Sigmoid colon (tissue), 7 donors: Measurements from ENCODE around the gene AASS. TPM values are rescaled to one million over a fixed set of nuclear protein-coding genes. Genes with fewer than 3 reads are reported as not detected.

Experiments
- DNase-seq: peaks from one replicate; pipeline ENCODE4 v3.0.0-alpha.2; 2019
- H3K27ac ChIP-seq, 4 donors: fragments of 200-600 bp; sonication (generic); one replicate each; pipeline ENCODE4 v1.5.1; 2016 to 2019; ENCODE audit warnings: mild to moderate bottlenecking in 1 of 4
- H3K27me3 ChIP-seq, 3 donors: fragments of 200-600 bp; sonication (generic); one replicate each; pipeline ENCODE4 v1.5.1; 2019; ENCODE audit warnings: mild to moderate bottlenecking in 1 of 3
- H3K36me3 ChIP-seq, 4 donors: fragments of 200-600 bp; sonication (generic); one replicate each; pipeline ENCODE4 v1.5.1; 2016 to 2019
- H3K4me1 ChIP-seq, 4 donors: fragments of 200-600 bp; sonication (generic); one replicate each; pipeline ENCODE4 v1.5.1; 2017 to 2019
- H3K4me3 ChIP-seq, 4 donors: fragments of 200-600 bp; sonication (generic); one replicate each; pipeline ENCODE4 v1.5.1; 2017 to 2019; ENCODE audit warnings: mild to moderate bottlenecking in 2 of 4, moderate library complexity in 1 of 4
- H3K9me3 ChIP-seq, 4 donors: fragments of 200-600 bp in 3 of 4; sonication (generic) in 3 of 4; one replicate each; pipeline versions ENCODE4 v1.5.1 to v1.6.1; 2013 to 2019
- EP300 ChIP-seq, 4 donors: sonication (generic); formaldehyde crosslinking; IDR thresholded peaks; one replicate each; pipeline ENCODE4 v1.6.1; 2017; ENCODE audit warnings: antibody characterized with exemption in 4 of 4
- POLR2A ChIP-seq, 2 donors: fragments of 450-650 bp; IDR thresholded peaks; one replicate each; pipeline ENCODE4 v1.6.1; 2016; ENCODE audit warnings: antibody characterized with exemption in 2 of 2, mild to moderate bottlenecking in 2 of 2, moderate library complexity in 2 of 2
- POLR2AphosphoS5 ChIP-seq, 4 donors: sonication (generic); formaldehyde crosslinking; IDR thresholded peaks; one replicate each; pipeline ENCODE4 v1.6.1; 2017; ENCODE audit warnings: antibody characterized with exemption in 4 of 4
- WGBS, 2 donors: extraction: QIAGEN DNeasy Blood & Tissue Kit; methylation state at CpG; one replicate each; pipeline ENCODE4 v1.1.7; 2013; 5-methylcytosine and 5-hydroxymethylcytosine counted together
- intact Hi-C: fragments of 100-400 bp; cut with DNase I; formaldehyde crosslinking; loops from one replicate; pipeline ENCODE4 v1.15.1; 2023
- polyA plus RNA-seq, 3 donors: library from polyadenylated mRNA; stranded (reverse); fragments of 200-250 nt; gene quantifications; one replicate each; pipeline ENCODE4 v1.2.3, GENCODE V29; 2013
- total RNA-seq, 4 donors: library from RNA; depleted of rRNA; stranded (reverse); fragments of >200 nt; gene quantifications; one replicate each; pipeline ENCODE4 v1.1.0, GENCODE V29; 2016
- TF ChIP-seq, protein P1 (sequence below), 4 experiments: fragments of 450-650 bp in 3 of 4; fragments of 200-600 bp in 1 of 4; IDR thresholded peaks; one replicate each; pipeline ENCODE4 v1.5.1; 2016 to 2019; ENCODE audit warnings: antibody characterized with exemption in 4 of 4, mild to moderate bottlenecking in 3 of 4, moderate library complexity in 2 of 4
- donor health status: healthy with polysubstance abuse.
- donor health status: Bipolar disorder and iron deficiency.
- donor health status: healthy.

The AASS gene
- total and polyA plus RNA-seq, 7 donors = 0.92 to 40.0 (median 24.3) TPM

DNA sequence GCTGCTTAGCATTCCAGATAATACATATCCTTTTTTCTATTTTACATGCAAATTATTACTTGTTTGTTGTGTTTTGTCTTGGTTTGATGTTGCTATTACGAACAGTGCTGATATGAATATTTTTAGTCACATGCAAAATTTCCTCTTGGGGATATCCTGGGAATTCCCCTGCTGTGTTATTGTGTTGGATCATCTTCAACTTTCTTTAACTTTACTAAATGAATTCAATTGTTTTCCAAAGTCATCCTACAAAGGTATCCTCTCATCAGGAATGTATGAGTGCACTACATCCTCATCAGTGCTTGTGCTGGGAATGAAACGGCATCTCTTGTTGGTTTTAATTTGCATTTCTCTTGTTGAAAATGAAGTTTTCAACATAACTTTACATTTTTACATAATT lies 87.1 kb downstream of the AASS start:
- no peaks in the 10 kb centered on the region for H3K36me3 ChIP-seq
- WGBS, 2 donors = 71 to 74% methylated on average over 2 of the region's 2 CpGs
- intact Hi-C loops = no loop called here
- no peaks in the 10 kb centered on the region for H3K9me3 ChIP-seq
- TF ChIP-seq POLR2A (IDR thresholded peaks at IDR 0.05) (no peak), EP300 (IDR thresholded peaks at IDR 0.05) (no peak), POLR2AphosphoS5 (IDR thresholded peaks at IDR 0.05) (no peak)
- TF ChIP-seq, protein P1, sequence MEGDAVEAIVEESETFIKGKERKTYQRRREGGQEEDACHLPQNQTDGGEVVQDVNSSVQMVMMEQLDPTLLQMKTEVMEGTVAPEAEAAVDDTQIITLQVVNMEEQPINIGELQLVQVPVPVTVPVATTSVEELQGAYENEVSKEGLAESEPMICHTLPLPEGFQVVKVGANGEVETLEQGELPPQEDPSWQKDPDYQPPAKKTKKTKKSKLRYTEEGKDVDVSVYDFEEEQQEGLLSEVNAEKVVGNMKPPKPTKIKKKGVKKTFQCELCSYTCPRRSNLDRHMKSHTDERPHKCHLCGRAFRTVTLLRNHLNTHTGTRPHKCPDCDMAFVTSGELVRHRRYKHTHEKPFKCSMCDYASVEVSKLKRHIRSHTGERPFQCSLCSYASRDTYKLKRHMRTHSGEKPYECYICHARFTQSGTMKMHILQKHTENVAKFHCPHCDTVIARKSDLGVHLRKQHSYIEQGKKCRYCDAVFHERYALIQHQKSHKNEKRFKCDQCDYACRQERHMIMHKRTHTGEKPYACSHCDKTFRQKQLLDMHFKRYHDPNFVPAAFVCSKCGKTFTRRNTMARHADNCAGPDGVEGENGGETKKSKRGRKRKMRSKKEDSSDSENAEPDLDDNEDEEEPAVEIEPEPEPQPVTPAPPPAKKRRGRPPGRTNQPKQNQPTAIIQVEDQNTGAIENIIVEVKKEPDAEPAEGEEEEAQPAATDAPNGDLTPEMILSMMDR (IDR thresholded peaks at IDR 0.05) = no peak
- DNase-seq = no peak
- no peaks in the 10 kb centered on the region for H3K4me1 ChIP-seq
- H3K4me3 ChIP-seq = no peak overlapping the region
- H3K27ac ChIP-seq = no peak overlapping the region
- no peaks in the 10 kb centered on the region for H3K27me3 ChIP-seq

GRCh38 chr7:122055073-122055472 lies 89.0 kb downstream of the AASS start:
- no peaks in the 10 kb centered on the region for H3K9me3 ChIP-seq
- no peak for DNase-seq
- TF ChIP-seq POLR2AphosphoS5 (IDR thresholded peaks at IDR 0.05) (no peak), EP300 (IDR thresholded peaks at IDR 0.05) (no peak)
- H3K4me3 ChIP-seq = no peak overlapping the region
- intact Hi-C loops = no loop called here
- H3K4me1 ChIP-seq = no peaks in the 10 kb centered on the region
- no peak overlapping the region for H3K27ac ChIP-seq
- H3K27me3 ChIP-seq = no peaks in the 10 kb centered on the region
- WGBS, 2 donors = 15 to 48% methylated on average over 1 of the region's 1 CpG
- H3K36me3 ChIP-seq = no peaks in the 10 kb centered on the region

GRCh38 chr7:122054393-122054792 lies 89.7 kb downstream of the AASS start:
- Histone ChIP-seq H3K4me1 (no peaks in the 10 kb centered on the region), H3K36me3 (no peaks in the 10 kb centered on the region), H3K4me3 (no peak overlapping the region), H3K9me3 (no peaks in the 10 kb centered on the region), H3K27me3 (no peaks in the 10 kb centered on the region), H3K27ac (no peak overlapping the region)
- WGBS, 2 donors = 25 to 70% methylated on average over 1 of the region's 1 CpG
- intact Hi-C loops = no loop called here
- no peak for TF ChIP-seq EP300 (IDR thresholded peaks at IDR 0.05)
- TF ChIP-seq, protein P1 (IDR thresholded peaks at IDR 0.05) = no peak
- no peak for DNase-seq

DNA sequence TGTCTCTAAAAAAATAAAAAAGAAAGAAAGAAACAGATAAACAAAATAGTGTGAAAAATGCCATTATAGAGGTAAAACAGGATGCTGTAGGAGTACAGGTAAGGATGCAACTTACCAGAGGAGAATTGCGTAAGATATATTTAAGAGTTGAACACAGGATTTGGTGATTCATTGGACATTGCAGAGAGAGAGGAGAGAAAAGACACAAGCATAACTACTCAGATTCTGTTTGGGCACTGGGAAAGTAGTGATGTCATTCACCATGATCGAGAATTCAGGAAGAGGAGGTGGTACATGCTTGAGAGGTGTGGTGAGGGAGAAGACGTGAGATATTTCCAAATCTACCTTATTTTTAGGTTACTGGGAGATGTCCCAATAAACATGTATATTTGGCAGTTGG lies 97.6 kb downstream of the AASS start:
- Histone ChIP-seq H3K36me3 (no peaks in the 10 kb centered on the region), H3K27me3 (no peaks in the 10 kb centered on the region), H3K4me3 (no peak overlapping the region), H3K27ac (no peak overlapping the region), H3K9me3 (no peaks in the 10 kb centered on the region), H3K4me1 (no peaks in the 10 kb centered on the region)
- TF ChIP-seq POLR2A (IDR thresholded peaks at IDR 0.05) (no peak), EP300 (IDR thresholded peaks at IDR 0.05) (no peak), POLR2AphosphoS5 (IDR thresholded peaks at IDR 0.05) (no peak)
- TF ChIP-seq, protein P1 (IDR thresholded peaks at IDR 0.05) = no peak
- DNase-seq = no peak
- WGBS, 2 donors = 87 to 89% methylated on average over 3 of the region's 3 CpGs
- intact Hi-C loops = no loop called here

DNA sequence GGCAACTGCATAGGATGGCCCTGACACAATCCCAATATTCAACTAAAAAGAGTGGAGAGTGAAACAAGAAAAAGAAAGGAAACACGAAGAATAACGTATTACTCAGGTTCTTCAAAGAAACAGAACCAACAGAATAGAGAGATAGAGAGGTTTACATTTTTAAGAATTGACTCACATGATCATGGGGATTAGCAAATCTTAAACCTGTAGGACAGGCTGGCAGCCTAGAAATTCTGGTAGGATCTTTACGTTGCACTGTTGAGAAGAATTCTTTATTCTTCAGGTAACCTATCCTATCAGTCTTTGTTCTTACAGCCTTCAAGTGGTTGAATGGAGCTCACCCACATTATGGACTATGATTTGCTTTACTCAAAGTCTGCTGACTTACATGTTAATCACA lies 103.9 kb downstream of the AASS start:
- intact Hi-C loops = no loop called here
- H3K4me1 ChIP-seq = no peaks in the 10 kb centered on the region
- no peak for TF ChIP-seq EP300 (IDR thresholded peaks at IDR 0.05)
- TF ChIP-seq POLR2AphosphoS5 (IDR thresholded peaks at IDR 0.05) = no peak
- TF ChIP-seq POLR2A (IDR thresholded peaks at IDR 0.05) = no peak
- TF ChIP-seq, protein P1 (IDR thresholded peaks at IDR 0.05) = no peak
- H3K9me3 ChIP-seq = no peaks in the 10 kb centered on the region
- H3K36me3 ChIP-seq = no peaks in the 10 kb centered on the region
- no peak overlapping the region for H3K27ac ChIP-seq
- no peak overlapping the region for H3K4me3 ChIP-seq
- DNase-seq = no peak
- WGBS, 2 donors = 88 to 95% methylated on average over 3 of the region's 3 CpGs
- no peaks in the 10 kb centered on the region for H3K27me3 ChIP-seq
